ENCODE data around the gene CDK17. TPM values are rescaled to one million over a fixed set of nuclear protein-coding genes. Genes with fewer than 3 reads are reported as not detected.
A peak's percentile ranks its signal among the peaks of the same experiment; 100 is the strongest.

CDK17 gene
- total RNA-seq, 2 donors from 2014 or later = 30.7 to 97.6 TPM

DNA sequence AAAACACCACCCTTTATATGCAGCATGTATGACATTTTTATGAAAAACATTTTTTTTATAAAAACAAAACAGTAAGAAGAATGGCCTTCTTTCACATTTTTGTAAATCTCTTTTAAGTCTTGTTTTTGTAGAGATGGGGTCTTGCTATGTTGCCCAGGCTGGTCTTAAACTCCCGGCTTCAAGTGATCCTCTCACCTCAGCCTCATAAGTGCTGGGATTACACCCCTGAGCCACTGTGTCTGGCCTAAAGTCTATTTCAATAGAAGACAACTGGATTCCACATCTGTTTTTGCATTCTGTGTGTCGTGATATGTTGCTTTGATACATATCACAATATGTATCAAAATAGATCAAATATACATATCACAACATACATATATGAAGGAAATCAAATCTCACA, 107.1 kb downstream of the CDK17 start:
- H3K27ac ChIP-seq = no peak overlapping the region
- peaks cover 7% of the 10 kb centered on the region for H3K36me3 ChIP-seq
- DNase-seq (ENCODE audit: low spot score) (no peak), ATAC-seq (ENCODE audit: insufficient number of reproducible peaks, low FRiP score, low read depth) (no peak)
- no peaks in the 10 kb centered on the region for H3K4me1 ChIP-seq (ENCODE audit: control insufficient read depth in 1 of 2, low read depth in 2 of 2)
- no peaks in the 10 kb centered on the region for H3K9me3 ChIP-seq
- H3K4me3 ChIP-seq = no peak overlapping the region
- no peaks in the 10 kb centered on the region for H3K27me3 ChIP-seq (replicated peaks; ENCODE audit: insufficient read depth)
- TF ChIP-seq CTCF (IDR thresholded peaks at IDR 0.05) = no peak

DNA sequence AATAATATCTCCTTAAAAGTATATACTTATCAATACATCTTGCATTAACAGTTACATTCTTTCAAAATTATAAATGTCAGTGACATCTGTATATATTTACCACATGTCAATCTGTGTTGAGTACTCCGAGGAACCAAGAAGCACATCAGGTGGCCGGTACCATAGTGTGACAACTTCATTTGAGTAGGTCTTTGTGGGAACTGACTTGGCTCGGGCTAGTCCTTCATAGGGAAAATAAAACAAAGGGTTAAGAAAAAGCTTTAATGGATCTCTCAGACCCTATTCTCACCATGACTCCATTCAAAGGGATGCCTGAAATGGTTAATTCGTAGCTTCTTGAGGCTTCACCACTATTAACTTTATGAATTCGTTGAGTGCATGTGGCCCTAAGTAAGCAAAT, 111.2 kb downstream of the CDK17 start:
- Histone ChIP-seq H3K4me1 (ENCODE audit: control insufficient read depth in 1 of 2, low read depth in 2 of 2) (peaks cover 0 to 8% of the 10 kb centered on the region in 2 donors), H3K9me3 (no peaks in the 10 kb centered on the region), H3K27ac (no peak overlapping the region), H3K27me3 (replicated peaks; ENCODE audit: insufficient read depth) (no peaks in the 10 kb centered on the region), H3K36me3 (peaks cover 7% of the 10 kb centered on the region), H3K4me3 (no peak overlapping the region)
- no peak for ATAC-seq (ENCODE audit: insufficient number of reproducible peaks, low FRiP score, low read depth)
- DNase-seq (ENCODE audit: low spot score) = no peak
- no peak for TF ChIP-seq CTCF (IDR thresholded peaks at IDR 0.05)

GRCh38 chr12:96285158-96285557, 115.1 kb downstream of the CDK17 start:
- peak overlapping the region in 1 of 2 donors; percentile 0 for H3K27ac ChIP-seq
- H3K27me3 ChIP-seq (replicated peaks; ENCODE audit: insufficient read depth) = no peaks in the 10 kb centered on the region

GRCh38 chr12:96274331-96274730, 125.9 kb downstream of the CDK17 start:
- DNase-seq (ENCODE audit: low spot score) (no peak), ATAC-seq (ENCODE audit: insufficient number of reproducible peaks, low FRiP score, low read depth) (no peak)
- TF ChIP-seq CTCF (IDR thresholded peaks at IDR 0.05) = no peak
- H3K27me3 ChIP-seq (replicated peaks; ENCODE audit: insufficient read depth) = no peaks in the 10 kb centered on the region
- H3K9me3 ChIP-seq = no peaks in the 10 kb centered on the region
- H3K36me3 ChIP-seq = no peaks in the 10 kb centered on the region
- H3K27ac ChIP-seq = no peak overlapping the region
- no peaks in the 10 kb centered on the region for H3K4me1 ChIP-seq (ENCODE audit: control insufficient read depth in 1 of 2, low read depth in 2 of 2)
- H3K4me3 ChIP-seq = no peak overlapping the region

More at GRCh38 chr12:96285158-96285557, 115.1 kb downstream of the CDK17 start:
- TF ChIP-seq CTCF (IDR thresholded peaks at IDR 0.05) = no peak
- Histone ChIP-seq H3K36me3 (peaks cover 2% of the 10 kb centered on the region), H3K9me3 (no peaks in the 10 kb centered on the region), H3K4me3 (no peak overlapping the region), H3K4me1 (ENCODE audit: control insufficient read depth in 1 of 2, low read depth in 2 of 2) (peaks cover 0 to 14% of the 10 kb centered on the region in 2 donors)
- no peak for ATAC-seq (ENCODE audit: insufficient number of reproducible peaks, low FRiP score, low read depth)
- no peak for DNase-seq (ENCODE audit: low spot score)

- H3K4me1 ChIP-seq (ENCODE audit: control insufficient read depth in 1 of 2, low read depth in 2 of 2) = no peaks in the 10 kb centered on the region
- H3K27ac ChIP-seq = no peak overlapping the region
- no peak overlapping the region for H3K4me3 ChIP-seq
- no peaks in the 10 kb centered on the region for H3K36me3 ChIP-seq
- no peaks in the 10 kb centered on the region for H3K9me3 ChIP-seq
- ATAC-seq (ENCODE audit: insufficient number of reproducible peaks, low FRiP score, low read depth) (no peak), DNase-seq (ENCODE audit: low spot score) (no peak)
- TF ChIP-seq CTCF (IDR thresholded peaks at IDR 0.05) = no peak
- no peaks in the 10 kb centered on the region for H3K27me3 ChIP-seq (replicated peaks; ENCODE audit: insufficient read depth)
These were observed 128.6 kb downstream of the CDK17 start for GRCh38 chr12:96271469-96272199.

Data from thoracic aorta (tissue), 2 donors.